K562 (cell line): ENCODE results near the gene PLEKHB1. TPM values are rescaled to one million over a fixed set of nuclear protein-coding genes. Genes with fewer than 3 reads are reported as not detected.

Source experiments
- CEBPZ ChIP-seq: fragments of 150-350 bp; IDR thresholded peaks from 2 replicates; pipeline ENCODE4 v1.6.1; 2014; ENCODE audit warnings: low read depth, mild to moderate bottlenecking, low read length, borderline replicate concordance
- PHF20 ChIP-seq: fragments of 450-650 bp; IDR thresholded peaks from 2 replicates; pipeline ENCODE4 v1.6.1; 2018; ENCODE audit not compliant: partially characterized antibody
- RHOXF2B ChIP-seq: fragments of 250-450 bp; sonication (Bioruptor Pico); conservative IDR thresholded peaks from 2 replicates; pipeline ENCODE4 v1.5.1; 2021
- THAP12 ChIP-seq: fragments of 250-450 bp; sonication (Bioruptor Pico); IDR thresholded peaks from 2 replicates; pipeline ENCODE4 v1.9.0; 2021; ENCODE audit warnings: mild to moderate bottlenecking, inconsistent platforms
- polyA plus RNA-seq, 8 experiments: library from polyadenylated mRNA; depleted of rRNA in 4 of 8; stranded (reverse) in 5 of 8; unstranded in 3 of 8; fragments of >200 nt; fragmentation: Nextera tagmentation in 2 of 8; fragmentation: Illumina TruSeq in 1 of 8; extraction: Ambion mirVana in 2 of 8; extraction: Trizol in 1 of 8; gene quantifications; 2 replicates each; pipeline versions ENCODE4 v1.2.1 to v1.2.3, GENCODE V29; 2011 to 2014; ENCODE audit warnings: inconsistent platforms in 1 of 8, missing spikeins in 1 of 8
- total RNA-seq, 7 experiments: library from RNA; depleted of rRNA in 6 of 7; stranded (reverse); fragments of >200 nt in 6 of 7; fragmentation: Illumina TruSeq in 2 of 7; extraction: Trizol in 2 of 7; gene quantifications; 2 replicates each; pipeline versions ENCODE4 v1.2.1 to v1.2.3, GENCODE V29; 2011 to 2021; ENCODE audit warnings: low replicate concordance in 1 of 7

Gene PLEKHB1
- total and polyA plus RNA-seq, 9 of the 15 experiments (the other 6 are each of a cell fraction or from before 2014, with no cell fraction given), result 0.07 to 0.62 (median 0.17) TPM; not detected in 2

GRCh38 chr11:73598719-73599379 lies 47.5 kb upstream of the PLEKHB1 start (continued):
- TF ChIP-seq RHOXF2B (CRISPR knock-in tag) (0 out of 2 replicates have a peak, but pooled peaks have one; percentile 55), THAP12 (peak; percentile 6; the same call in 1 of the 2 replicates), PHF20 (peak; percentile 4), CEBPZ (no peak)
